ENCODE results near the gene LAG3.

Gene LAG3

DNA sequence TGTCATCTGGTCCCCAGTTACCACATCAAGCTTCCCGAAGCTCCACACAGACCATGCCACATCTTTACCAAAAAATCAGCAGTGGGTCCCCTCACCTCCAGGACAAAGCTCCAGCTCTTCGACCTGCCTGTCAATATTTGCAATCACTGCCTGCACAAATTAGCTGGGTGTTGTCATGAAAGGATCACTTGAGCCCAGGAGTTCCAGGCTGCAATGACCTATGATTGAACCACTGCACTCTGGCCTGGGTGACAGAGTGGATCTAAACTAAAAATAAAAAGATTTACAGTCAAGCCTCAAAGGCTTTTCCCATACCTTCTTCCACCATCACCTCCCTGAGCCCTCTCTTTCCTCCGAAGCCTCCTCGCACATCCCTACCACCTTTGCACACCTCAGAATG lies 24.3 kb downstream of the LAG3 start:
- H3K4me3 ChIP-seq (ENCODE audit: control insufficient read depth, low read depth, low read length) = no peak overlapping the region
- no peak for DNase-seq (ENCODE audit: low read depth)
- TF ChIP-seq, protein P1, sequence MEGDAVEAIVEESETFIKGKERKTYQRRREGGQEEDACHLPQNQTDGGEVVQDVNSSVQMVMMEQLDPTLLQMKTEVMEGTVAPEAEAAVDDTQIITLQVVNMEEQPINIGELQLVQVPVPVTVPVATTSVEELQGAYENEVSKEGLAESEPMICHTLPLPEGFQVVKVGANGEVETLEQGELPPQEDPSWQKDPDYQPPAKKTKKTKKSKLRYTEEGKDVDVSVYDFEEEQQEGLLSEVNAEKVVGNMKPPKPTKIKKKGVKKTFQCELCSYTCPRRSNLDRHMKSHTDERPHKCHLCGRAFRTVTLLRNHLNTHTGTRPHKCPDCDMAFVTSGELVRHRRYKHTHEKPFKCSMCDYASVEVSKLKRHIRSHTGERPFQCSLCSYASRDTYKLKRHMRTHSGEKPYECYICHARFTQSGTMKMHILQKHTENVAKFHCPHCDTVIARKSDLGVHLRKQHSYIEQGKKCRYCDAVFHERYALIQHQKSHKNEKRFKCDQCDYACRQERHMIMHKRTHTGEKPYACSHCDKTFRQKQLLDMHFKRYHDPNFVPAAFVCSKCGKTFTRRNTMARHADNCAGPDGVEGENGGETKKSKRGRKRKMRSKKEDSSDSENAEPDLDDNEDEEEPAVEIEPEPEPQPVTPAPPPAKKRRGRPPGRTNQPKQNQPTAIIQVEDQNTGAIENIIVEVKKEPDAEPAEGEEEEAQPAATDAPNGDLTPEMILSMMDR (conservative IDR thresholded peaks at IDR 0.05; ENCODE audit: control insufficient read depth, insufficient read depth, low read depth, low read length) = no peak

DNA sequence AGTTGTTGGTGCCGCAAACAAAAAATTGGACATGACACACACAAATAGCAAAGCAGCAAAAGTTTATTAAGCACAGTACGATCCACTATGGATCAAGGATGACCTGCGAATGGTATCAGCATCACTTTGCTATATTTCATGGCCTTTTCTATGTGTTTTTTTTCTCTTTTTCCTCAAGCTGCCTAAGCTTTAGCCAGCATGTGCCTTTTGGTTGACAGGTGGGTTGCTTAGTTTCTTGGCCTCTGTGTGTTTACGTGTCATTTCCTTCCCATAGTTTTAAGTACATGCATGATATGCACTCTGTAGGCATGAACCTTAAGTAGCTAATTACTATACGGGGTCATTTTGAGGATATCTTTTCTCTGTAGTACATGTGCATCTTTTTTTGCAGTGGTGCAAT lies 26.8 kb downstream of the LAG3 start:
- TF ChIP-seq, protein P1 (conservative IDR thresholded peaks at IDR 0.05; ENCODE audit: control insufficient read depth, insufficient read depth, low read depth, low read length) = no peak
- DNase-seq (ENCODE audit: low read depth) = no peak
- H3K4me3 ChIP-seq (ENCODE audit: control insufficient read depth, low read depth, low read length) = no peak overlapping the region

DNA sequence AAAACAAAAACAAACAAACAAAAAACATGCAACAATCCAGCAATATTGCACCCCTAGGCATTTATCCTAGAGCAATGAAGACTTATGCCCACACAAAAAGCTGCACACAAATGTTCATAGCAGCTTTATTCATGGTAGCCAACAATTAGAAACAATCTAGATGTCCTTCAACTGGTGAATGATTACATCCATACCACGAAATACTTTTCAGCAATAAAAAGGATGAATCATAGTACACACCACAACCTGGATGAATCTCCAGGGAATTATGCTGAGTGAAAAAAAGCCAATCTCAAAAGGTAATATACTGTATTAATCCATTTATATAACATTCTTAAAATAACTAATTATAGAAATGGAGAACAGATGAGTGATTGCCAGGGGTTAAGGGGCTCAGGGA lies 34.9 kb downstream of the LAG3 start:
- TF ChIP-seq, protein P1 (conservative IDR thresholded peaks at IDR 0.05; ENCODE audit: control insufficient read depth, insufficient read depth, low read depth, low read length) = no peak
- no peak overlapping the region for H3K4me3 ChIP-seq (ENCODE audit: control insufficient read depth, low read depth, low read length)
- DNase-seq (ENCODE audit: low read depth) = peak; percentile 26

DNA sequence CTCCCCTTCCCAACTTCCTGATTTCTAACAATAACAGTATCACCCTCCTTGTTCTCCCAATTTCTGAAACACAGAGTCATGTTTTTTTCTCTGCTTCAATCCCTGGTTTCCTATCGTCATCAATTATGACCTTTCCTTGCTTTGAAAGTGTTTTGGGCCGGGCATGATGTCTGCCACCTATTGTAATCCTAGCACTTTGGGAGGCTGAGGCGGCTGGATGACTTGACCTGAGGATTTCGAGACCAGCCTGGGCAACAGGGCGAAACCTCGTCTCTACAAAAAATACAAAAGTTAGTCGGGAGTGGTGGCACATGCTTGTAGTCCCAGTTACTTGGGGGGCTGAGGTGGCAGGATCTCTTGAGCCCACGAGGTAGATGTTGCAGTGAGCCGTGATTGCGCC lies 36.7 kb downstream of the LAG3 start:
- DNase-seq (ENCODE audit: low read depth) = no peak
- H3K4me3 ChIP-seq (ENCODE audit: control insufficient read depth, low read depth, low read length) = no peak overlapping the region
- TF ChIP-seq, protein P1 (conservative IDR thresholded peaks at IDR 0.05; ENCODE audit: control insufficient read depth, insufficient read depth, low read depth, low read length) = no peak

DNA sequence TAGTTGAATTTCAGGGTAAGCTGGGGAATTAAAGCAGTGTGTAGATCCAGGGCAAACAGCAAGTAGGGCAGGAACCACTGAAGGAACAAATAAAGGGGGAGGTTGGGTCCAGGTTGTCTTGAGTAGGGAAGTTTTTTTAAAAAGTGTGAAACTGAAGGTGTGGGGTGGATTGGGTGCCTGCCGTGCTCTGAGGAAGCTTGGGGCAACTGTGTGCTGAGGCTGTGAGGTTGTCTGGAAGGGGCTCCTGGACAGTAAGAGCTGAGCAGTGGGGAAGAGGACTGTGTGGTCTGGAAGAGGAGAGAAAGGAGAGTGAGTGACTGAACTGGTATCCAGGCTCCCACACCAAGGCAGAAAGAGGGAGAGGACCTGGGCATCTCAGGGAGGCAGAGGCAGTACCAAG lies 38.4 kb downstream of the LAG3 start:
- TF ChIP-seq, protein P1 (conservative IDR thresholded peaks at IDR 0.05; ENCODE audit: control insufficient read depth, insufficient read depth, low read depth, low read length) = no peak
- no peak for DNase-seq (ENCODE audit: low read depth)
- no peak overlapping the region for H3K4me3 ChIP-seq (ENCODE audit: control insufficient read depth, low read depth, low read length)

GRCh38 chr12:6813363-6813762 lies 41.0 kb downstream of the LAG3 start:
- TF ChIP-seq, protein P1 (conservative IDR thresholded peaks at IDR 0.05; ENCODE audit: control insufficient read depth, insufficient read depth, low read depth, low read length) = no peak

GRCh38 chr12:6816598-6816997 lies 44.3 kb downstream of the LAG3 start:
- H3K4me3 ChIP-seq (ENCODE audit: control insufficient read depth, low read depth, low read length) = no peak overlapping the region
- DNase-seq (ENCODE audit: low read depth) = no peak
- TF ChIP-seq, protein P1 (conservative IDR thresholded peaks at IDR 0.05; ENCODE audit: control insufficient read depth, insufficient read depth, low read depth, low read length) = no peak

More at GRCh38 chr12:6813363-6813762, 41.0 kb downstream of the LAG3 start:
- H3K4me3 ChIP-seq (ENCODE audit: control insufficient read depth, low read depth, low read length) = no peak overlapping the region
- DNase-seq (ENCODE audit: low read depth) = no peak

Measured in fibroblast of mammary gland (primary cell).